ENCODE data around the gene PFKFB2. TPM values are rescaled to one million over a fixed set of nuclear protein-coding genes. Genes with fewer than 3 reads are reported as not detected.

PFKFB2 gene
- total RNA-seq, 1 experiment from 2014 or later: 16.8 TPM

DNA sequence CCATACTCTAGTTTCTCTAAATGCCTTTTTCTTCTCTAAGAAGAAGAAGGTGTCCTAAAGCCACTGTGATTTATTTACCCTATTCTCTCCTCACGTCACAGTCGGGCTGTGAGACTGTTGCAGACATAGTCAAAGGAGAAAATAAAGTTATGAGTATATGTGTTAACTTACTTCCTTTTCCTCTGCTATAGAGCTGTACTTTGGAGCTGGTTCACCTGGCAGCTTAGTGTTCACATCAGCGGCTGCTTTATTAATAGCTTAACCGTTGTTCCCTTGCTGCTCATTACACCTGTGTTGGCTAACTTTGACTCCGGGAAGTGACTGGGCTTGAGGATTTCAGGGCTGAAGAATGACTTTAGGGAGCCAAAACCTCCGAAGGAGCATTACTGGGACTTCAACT is 3.6 kb downstream of the PFKFB2 start (continued):
- TF ChIP-seq, protein P1, sequence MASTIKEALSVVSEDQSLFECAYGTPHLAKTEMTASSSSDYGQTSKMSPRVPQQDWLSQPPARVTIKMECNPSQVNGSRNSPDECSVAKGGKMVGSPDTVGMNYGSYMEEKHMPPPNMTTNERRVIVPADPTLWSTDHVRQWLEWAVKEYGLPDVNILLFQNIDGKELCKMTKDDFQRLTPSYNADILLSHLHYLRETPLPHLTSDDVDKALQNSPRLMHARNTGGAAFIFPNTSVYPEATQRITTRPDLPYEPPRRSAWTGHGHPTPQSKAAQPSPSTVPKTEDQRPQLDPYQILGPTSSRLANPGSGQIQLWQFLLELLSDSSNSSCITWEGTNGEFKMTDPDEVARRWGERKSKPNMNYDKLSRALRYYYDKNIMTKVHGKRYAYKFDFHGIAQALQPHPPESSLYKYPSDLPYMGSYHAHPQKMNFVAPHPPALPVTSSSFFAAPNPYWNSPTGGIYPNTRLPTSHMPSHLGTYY (CRISPR knock-in tag; IDR thresholded peaks at IDR 0.05): no peak
- TF ChIP-seq ATF1 (CRISPR knock-in tag; IDR thresholded peaks at IDR 0.05): no peak
- TF ChIP-seq, protein P2, sequence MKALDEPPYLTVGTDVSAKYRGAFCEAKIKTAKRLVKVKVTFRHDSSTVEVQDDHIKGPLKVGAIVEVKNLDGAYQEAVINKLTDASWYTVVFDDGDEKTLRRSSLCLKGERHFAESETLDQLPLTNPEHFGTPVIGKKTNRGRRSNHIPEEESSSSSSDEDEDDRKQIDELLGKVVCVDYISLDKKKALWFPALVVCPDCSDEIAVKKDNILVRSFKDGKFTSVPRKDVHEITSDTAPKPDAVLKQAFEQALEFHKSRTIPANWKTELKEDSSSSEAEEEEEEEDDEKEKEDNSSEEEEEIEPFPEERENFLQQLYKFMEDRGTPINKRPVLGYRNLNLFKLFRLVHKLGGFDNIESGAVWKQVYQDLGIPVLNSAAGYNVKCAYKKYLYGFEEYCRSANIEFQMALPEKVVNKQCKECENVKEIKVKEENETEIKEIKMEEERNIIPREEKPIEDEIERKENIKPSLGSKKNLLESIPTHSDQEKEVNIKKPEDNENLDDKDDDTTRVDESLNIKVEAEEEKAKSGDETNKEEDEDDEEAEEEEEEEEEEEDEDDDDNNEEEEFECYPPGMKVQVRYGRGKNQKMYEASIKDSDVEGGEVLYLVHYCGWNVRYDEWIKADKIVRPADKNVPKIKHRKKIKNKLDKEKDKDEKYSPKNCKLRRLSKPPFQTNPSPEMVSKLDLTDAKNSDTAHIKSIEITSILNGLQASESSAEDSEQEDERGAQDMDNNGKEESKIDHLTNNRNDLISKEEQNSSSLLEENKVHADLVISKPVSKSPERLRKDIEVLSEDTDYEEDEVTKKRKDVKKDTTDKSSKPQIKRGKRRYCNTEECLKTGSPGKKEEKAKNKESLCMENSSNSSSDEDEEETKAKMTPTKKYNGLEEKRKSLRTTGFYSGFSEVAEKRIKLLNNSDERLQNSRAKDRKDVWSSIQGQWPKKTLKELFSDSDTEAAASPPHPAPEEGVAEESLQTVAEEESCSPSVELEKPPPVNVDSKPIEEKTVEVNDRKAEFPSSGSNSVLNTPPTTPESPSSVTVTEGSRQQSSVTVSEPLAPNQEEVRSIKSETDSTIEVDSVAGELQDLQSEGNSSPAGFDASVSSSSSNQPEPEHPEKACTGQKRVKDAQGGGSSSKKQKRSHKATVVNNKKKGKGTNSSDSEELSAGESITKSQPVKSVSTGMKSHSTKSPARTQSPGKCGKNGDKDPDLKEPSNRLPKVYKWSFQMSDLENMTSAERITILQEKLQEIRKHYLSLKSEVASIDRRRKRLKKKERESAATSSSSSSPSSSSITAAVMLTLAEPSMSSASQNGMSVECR (CRISPR knock-in tag; IDR thresholded peaks at IDR 0.05; ENCODE audit: borderline replicate concordance): no peak

- peaks cover 23% of the 10 kb centered on the region for H3K4me1 Mint-ChIP-seq
- no peak overlapping the region for H3K27ac Mint-ChIP-seq
- no peaks in the 10 kb centered on the region for H3K9me3 Mint-ChIP-seq
- H3K36me3 Mint-ChIP-seq: peaks cover 25% of the 10 kb centered on the region
- no peak overlapping the region for H3K4me3 Mint-ChIP-seq
- ChIA-PET POLR2A (no interaction called here), CTCF (no interaction called here)
- DNase-seq (ENCODE audit: low spot score) (no peak), ATAC-seq (no peak)
- no peaks in the 10 kb centered on the region for H3K27me3 Mint-ChIP-seq (ENCODE audit: low read depth)
- TF ChIP-seq NFATC4 (CRISPR knock-in tag; IDR thresholded peaks at IDR 0.05) (no peak), FOXP1 (CRISPR knock-in tag; IDR thresholded peaks at IDR 0.05; ENCODE audit: borderline replicate concordance) (no peak), TP53 (CRISPR knock-in tag; IDR thresholded peaks at IDR 0.05) (no peak), ATF3 (CRISPR knock-in tag; conservative IDR thresholded peaks at IDR 0.05) (no peak), FOXK1 (CRISPR knock-in tag; IDR thresholded peaks at IDR 0.05) (no peak), ZNF396 (CRISPR knock-in tag; IDR thresholded peaks at IDR 0.05; ENCODE audit: borderline replicate concordance) (no peak), ETV6 (CRISPR knock-in tag; IDR thresholded peaks at IDR 0.05) (no peak), NR1H2 (CRISPR knock-in tag; IDR thresholded peaks at IDR 0.05) (no peak), ZNF425 (CRISPR knock-in tag; conservative IDR thresholded peaks at IDR 0.05) (no peak), TEAD1 (CRISPR knock-in tag; IDR thresholded peaks at IDR 0.05) (no peak), TCF7 (CRISPR knock-in tag; IDR thresholded peaks at IDR 0.05; ENCODE audit: low read depth) (no peak), RELA (CRISPR knock-in tag; IDR thresholded peaks at IDR 0.05; ENCODE audit: borderline replicate concordance) (no peak), ZNF671 (CRISPR knock-in tag; IDR thresholded peaks at IDR 0.05) (no peak)
- TF ChIP-seq, protein P2 (CRISPR knock-in tag; IDR thresholded peaks at IDR 0.05; ENCODE audit: borderline replicate concordance): no peak
- TF ChIP-seq, protein P3, sequence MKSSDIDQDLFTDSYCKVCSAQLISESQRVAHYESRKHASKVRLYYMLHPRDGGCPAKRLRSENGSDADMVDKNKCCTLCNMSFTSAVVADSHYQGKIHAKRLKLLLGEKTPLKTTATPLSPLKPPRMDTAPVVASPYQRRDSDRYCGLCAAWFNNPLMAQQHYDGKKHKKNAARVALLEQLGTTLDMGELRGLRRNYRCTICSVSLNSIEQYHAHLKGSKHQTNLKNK (CRISPR knock-in tag; IDR thresholded peaks at IDR 0.05): no peak
- TF ChIP-seq, protein P4, sequence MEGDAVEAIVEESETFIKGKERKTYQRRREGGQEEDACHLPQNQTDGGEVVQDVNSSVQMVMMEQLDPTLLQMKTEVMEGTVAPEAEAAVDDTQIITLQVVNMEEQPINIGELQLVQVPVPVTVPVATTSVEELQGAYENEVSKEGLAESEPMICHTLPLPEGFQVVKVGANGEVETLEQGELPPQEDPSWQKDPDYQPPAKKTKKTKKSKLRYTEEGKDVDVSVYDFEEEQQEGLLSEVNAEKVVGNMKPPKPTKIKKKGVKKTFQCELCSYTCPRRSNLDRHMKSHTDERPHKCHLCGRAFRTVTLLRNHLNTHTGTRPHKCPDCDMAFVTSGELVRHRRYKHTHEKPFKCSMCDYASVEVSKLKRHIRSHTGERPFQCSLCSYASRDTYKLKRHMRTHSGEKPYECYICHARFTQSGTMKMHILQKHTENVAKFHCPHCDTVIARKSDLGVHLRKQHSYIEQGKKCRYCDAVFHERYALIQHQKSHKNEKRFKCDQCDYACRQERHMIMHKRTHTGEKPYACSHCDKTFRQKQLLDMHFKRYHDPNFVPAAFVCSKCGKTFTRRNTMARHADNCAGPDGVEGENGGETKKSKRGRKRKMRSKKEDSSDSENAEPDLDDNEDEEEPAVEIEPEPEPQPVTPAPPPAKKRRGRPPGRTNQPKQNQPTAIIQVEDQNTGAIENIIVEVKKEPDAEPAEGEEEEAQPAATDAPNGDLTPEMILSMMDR (IDR thresholded peaks at IDR 0.05): no peak
Measured at GRCh38 chr1:207058252-207058651, 5.2 kb downstream of the PFKFB2 start.

Data from WTC11 (cell line).